GM19238 (cell line): ENCODE data around the gene STATH.
"Not testable (repeated sequence)": the region's sequence is repeated elsewhere in the genome, so short reads cannot be mapped to it uniquely, and the experiment has no call there.

Experiments used
- DNase-seq: peaks from one replicate; pipeline ENCODE4 v3.0.0; 2011; ENCODE audit warnings: low spot score; ENCODE audit not compliant: insufficient read length

Gene STATH

GRCh38 chr4:69995526-69996016 lies at the start of gene STATH:
TSS of gene STATH (plus strand) at chr4:69995966. CDS start at chr4:69998438, 2,472 bp downstream.
- no peak for DNase-seq

DNA sequence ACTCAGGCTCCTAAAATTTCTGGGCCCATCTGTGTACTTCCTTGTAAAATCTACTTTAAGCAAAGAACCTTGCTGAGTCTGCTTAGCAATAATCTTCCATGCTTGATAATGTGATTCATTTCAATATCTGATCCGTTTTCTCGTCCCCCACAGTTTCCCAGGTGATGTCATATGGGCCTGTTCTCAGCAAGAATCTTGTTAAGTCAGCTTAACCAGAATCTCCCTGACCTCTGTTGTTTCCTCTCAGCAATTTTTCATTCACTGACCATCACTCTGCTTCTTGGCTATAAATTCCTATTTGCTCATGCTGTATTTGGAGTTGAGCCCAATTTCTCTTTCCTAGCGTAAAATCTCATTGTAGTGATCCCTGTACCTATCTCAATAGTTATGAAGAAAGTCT lies 44.2 kb upstream of the STATH start:
- DNase-seq = no peak

DNA sequence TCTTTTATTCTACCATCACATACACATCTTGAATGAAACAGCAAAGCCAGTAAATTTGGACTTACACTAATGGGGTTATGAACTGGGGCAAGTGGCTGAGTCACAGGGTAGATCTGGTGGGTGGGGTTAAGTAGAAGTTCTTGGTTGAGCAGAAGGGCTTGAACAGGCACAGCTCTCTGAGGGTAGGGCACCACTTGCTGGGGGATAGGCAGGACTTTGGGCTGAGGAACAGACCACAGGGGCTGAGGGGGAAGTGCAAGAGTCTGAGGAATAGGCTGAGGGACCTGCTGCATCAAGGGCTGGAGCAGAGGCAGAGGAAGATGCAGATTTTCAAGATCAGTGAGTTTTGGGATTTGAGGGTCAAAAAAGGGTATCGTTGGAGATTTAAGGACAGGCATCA lies 38.6 kb upstream of the STATH start:
- DNase-seq = no peak

DNA sequence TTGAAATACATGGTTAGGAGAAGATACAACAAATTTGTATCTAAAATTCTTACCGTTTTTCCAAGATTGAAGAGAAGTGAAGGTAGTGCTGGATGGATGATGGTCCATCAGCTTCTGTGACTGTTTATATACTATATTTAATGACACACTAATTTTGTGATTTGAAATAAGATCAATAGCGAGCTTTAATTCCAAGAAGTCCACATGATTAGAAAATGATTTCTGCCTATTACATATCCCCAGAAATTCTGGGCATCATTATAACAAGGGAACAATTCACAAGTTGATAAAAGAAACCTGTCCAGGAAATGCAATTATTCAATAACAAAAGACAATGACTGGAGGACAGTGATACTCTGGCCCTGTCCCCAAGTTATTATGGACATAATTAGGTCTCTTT lies 30.1 kb upstream of the STATH start, which contains the start of gene CSN2:
Gene CSN2 (minus strand): TSS at position 101 of the 400 bp plus-strand sequence. CDS start 4,733 bp downstream, outside the sequence.
- DNase-seq = no peak

DNA sequence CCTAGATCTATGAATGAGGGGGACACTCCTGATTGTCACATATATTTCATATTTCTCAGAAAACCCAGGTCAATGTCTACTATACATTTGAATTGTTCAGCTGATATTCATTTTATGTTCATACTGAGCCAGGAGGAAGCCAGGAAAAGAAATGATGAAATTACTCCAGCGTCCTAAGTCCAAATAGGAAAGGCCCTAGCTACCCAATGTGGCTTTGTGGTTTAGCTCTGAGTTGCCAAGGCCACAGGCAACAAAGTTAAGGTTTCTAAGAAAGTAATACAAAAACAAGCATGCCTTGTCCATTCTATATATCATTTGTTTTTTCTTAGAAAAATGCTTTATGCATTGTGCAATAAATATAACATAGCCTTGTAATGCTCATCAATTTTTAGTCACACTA lies 25.7 kb upstream of the STATH start:
- DNase-seq = no peak

- DNase-seq = no peak
Measured at GRCh38 chr4:69974631-69975030, 21.1 kb upstream of the STATH start.

GRCh38 chr4:69977582-69977981 lies 18.2 kb upstream of the STATH start:
- DNase-seq = no peak

- DNase-seq = no peak
Measured at GRCh38 chr4:69984030-69984443, 11.7 kb upstream of the STATH start.

DNA sequence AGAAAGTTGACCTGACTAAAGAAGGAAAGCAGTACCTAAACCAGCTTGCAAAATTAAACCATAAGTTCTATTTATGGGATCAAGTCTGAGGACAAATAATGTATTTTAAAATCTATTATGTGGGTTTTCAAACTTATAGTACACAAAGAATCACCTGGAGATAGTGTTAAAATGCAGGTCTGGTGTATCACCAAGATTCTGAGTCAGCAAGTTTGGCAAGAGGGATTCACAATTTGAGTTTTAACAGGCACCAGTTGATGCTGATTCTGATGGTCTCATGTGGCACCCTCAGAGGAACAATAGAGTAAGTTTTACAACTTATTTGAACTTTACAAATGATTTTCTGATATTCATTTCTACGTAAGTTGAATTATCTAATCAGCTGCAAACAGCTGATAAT lies 9.1 kb upstream of the STATH start:
- no peak for DNase-seq

GRCh38 chr4:69991016-69991415 lies 4.8 kb upstream of the STATH start:
- DNase-seq = no peak

- no peak for DNase-seq
Measured at GRCh38 chr4:69994782-69995181, 984 bp upstream of the STATH start.

- DNase-seq = no peak
Measured at GRCh38 chr4:69999420-69999819, 3.7 kb downstream of the STATH start.

DNA sequence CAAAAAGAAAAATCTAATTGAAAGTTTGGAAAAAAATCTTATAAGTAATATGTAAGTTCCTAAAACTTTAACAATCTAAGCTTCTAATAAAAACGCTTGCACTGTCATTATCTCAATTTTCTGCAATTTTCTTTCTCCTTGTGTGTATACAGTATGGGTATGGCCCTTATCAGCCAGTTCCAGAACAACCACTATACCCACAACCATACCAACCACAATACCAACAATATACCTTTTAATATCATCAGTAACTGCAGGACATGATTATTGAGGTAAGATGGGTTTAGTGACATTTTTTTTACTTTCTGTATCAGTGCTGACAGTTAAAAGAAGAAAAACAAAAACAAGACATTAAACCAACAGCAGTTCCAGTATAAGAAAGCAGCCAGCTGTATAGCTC lies 4.9 kb downstream of the STATH start:
- DNase-seq = no peak

- no peak for DNase-seq
Measured at GRCh38 chr4:70002507-70002906, 6.7 kb downstream of the STATH start.

GRCh38 chr4:70008771-70009170 lies 13.0 kb downstream of the STATH start:
- DNase-seq = no peak

- not testable (repeated sequence) for DNase-seq
Measured at GRCh38 chr4:70019006-70019405, 23.2 kb downstream of the STATH start.

- no peak for DNase-seq
Measured at GRCh38 chr4:70023218-70023617, 27.5 kb downstream of the STATH start.

- no peak for DNase-seq
Measured at GRCh38 chr4:70027011-70027410, 31.2 kb downstream of the STATH start.

- not testable (repeated sequence) for DNase-seq
Measured at GRCh38 chr4:70028159-70028558, 32.4 kb downstream of the STATH start, which contains the start of gene HTN3. TSS of gene HTN3 (plus strand) at chr4:70028459. CDS start at chr4:70030741, 2,282 bp downstream.

- not testable (repeated sequence) for DNase-seq
Measured at GRCh38 chr4:70037559-70037958, 41.8 kb downstream of the STATH start.

DNA sequence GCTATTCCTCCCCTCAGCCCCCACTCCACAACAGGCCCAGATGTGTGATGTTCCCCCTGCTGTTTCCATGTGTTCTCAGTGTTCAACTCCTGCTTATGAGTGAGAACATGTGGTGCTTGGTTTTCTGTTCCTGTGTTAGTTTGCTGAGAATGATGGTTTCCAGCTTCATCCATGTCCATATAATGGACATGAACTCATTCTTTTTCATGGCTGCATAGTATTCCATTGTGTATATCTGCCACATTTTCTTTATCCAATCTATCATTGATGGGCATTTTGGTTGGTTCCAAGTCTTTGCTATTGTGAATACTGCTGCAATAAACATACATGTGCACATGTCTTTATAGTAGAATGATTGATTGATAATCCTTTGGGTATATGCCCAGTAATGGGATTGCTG lies 44.2 kb downstream of the STATH start:
- not testable (repeated sequence) for DNase-seq

- no peak for DNase-seq
Measured at GRCh38 chr4:70041652-70042286, 46.0 kb downstream of the STATH start.

- DNase-seq = not testable (repeated sequence)
Measured at GRCh38 chr4:70050138-70050537, 54.4 kb downstream of the STATH start, which contains the start of gene HTN1. TSS of gene HTN1 (plus strand) at chr4:70050438. CDS start at chr4:70053077, 2,639 bp downstream.
